ENCODE measurements around the gene COMMD4.
"Not testable (repeated sequence)": the region's sequence is repeated elsewhere in the genome, so short reads cannot be mapped to it uniquely, and the experiment has no call there.

COMMD4 gene

DNA sequence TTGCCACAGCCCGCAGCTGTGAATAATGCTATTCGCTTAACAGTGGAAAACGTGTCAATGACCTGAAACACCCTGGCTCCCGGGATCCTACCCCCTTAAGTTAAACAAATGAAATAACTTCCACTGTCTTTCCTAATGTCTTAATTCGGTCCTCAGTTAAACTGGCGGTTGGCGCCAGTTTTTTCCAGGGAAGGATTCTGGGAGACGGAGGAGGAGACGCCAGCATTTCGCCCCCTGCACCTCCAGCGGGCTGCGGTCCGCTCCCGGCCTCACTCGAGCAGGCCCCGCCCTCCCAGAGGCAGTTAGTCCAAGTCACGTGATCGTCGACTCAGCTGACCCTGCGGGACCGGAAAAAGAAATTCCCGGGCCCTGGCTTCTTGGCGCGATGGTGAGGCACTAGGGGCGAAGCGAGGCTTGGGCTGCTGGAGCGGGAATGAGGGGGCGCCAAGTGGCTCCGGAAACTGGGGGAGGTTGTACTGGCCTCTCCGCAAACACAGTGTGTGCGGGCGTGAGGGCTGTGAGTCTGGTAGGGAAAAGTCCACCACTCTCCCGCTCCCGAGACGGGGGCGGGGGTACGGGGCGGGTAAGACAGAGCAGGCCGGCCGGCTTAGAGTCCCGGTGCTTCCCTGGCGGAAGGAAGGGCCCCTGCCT is at the start of gene COMMD4:
Gene COMMD4, plus strand, starts transcription at position 359 of the 651 bp plus-strand sequence. Its CDS starts 27 bp downstream, at position 386.
- peak; percentile 58 for DNase-seq (ENCODE audit: low read depth)

DNA sequence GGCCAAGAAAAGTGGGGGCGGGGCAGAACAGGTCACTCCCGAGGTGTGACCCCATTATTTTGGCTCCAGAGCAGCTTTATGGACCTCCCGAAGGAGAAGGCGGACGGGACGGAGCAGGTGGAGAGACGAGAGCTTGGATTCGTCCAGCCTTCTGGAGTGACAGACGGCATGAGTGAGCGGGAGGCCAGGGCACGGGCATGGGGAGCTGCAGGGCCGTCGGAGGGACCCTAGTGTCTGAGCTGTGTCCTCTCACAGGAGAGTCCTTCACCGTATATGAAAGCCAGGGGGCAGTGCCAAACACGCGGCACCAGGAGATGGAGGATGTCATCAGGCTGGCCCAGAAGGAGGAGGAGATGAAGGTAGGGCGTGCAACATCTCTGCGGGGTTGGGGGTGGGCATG is 42.2 kb upstream of the COMMD4 start:
- not testable (repeated sequence) for DNase-seq (ENCODE audit: low read depth)

DNA sequence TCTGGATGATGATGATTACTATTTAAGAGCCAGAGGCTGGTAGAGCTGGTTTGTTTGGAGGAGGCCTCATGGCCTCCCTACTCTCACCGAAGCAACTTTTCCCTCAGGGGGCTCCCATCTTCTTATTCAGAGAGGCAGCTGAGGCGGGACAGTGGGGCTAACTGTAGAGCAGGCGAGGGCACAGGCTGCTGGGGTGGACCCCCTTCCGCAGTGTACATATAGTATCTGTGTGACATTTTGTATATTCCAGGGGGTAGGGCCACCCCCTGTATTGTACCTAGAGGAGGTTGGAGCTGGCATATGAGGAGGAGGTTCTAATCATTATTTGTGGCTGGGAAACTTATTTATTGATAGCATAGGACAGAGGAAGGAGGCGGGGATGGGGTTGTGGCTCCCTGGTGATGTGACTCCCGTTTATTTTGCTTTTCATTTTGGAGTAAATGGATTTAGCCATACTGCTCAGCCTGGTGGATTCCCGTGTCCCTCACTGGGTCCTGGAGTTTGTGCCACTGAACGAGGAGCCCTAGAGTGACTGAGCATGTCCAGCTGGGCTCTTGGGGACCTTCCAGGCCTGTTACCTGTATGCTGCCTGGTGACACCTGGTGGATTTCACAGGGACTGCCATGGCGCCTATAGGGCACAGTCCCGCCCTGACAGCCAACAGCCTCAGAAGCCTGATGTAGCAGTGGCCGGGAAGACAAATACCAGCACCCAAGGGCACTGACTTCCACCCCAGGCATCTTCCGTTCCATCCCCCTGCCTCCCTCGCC is 37.1 kb upstream of the COMMD4 start:
- DNase-seq (ENCODE audit: low read depth): not testable (repeated sequence)

DNA sequence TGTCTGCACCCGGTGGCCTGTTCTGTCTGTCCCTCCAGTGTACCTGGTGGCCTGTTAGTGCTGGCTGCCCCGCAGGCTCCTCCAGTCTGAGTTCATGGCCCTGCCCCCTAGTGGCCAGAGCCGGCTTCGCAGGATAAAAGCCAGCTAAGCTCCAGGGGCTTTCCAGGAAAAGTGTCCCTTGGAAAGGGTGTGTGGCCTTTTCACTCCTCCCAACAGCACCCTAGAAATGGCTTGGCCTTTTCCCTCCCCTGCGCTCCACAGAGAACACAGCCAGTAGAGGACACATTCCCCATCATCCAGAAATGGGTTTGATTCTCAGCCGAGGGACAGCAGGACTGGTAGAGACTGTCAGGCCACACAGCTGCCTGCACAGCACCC is 36.6 kb upstream of the COMMD4 start:
- peak; percentile 23 for DNase-seq (ENCODE audit: low read depth)

DNA sequence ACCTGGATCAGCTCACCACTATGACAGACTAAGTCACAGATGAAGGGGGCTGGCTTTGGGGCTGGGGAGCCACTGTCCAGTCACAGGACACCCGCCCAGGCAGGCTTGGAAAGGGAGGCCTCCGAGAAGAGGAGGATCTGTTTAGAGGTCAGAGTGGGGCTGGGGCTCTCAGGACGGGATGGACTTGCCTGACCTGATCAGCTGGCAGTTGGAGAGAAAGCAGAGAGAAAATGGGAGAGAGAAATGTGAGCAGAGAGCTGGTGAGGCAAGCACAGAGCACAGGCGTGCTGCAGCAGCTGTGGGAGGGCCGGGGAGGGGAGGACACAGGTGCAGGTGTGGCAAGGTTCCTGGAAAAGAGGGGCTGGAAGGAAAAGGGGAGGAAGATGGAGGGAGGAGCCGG is 35.8 kb upstream of the COMMD4 start:
- DNase-seq (ENCODE audit: low read depth): not testable (repeated sequence)

DNA sequence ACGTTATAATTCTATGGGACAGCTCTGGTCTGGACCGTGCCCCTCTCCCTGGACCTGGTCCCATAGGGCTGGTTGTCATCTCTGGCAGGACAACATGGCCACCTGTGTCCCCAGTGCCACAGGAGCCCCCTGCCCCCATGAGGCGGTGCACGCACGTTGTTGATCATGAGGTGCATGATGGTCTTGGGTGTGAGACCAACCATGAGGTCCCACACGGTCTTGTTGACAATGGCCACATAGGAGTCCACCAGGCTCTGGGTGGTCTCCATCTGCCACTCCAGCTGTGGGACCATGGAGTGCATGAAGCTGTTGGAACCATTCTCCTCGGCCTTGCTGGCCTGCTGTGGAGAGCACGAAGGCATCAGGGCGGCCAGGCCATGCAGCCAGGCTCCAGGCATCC is 33.5 kb upstream of the COMMD4 start:
- no peak for DNase-seq (ENCODE audit: low read depth)

DNA sequence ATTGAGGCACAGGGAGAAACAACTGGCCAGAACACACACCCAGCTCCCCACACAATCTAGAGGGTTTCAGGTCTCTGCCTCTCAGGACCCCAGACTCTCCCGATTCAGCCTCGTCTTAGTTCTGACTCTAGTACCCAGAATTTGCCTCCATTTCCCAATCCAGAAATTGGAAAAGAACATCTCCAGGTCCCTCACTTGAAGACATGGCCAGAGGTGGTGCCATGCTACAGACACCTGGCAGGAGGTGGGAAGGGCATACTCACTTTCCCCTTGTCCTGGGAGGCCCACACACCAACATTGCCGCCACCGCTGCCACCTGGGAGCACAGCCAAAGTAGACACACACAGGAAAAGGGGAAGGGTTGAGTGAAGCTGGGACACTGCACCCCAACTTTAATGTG is 33.1 kb upstream of the COMMD4 start:
- DNase-seq (ENCODE audit: low read depth): not testable (repeated sequence)

DNA sequence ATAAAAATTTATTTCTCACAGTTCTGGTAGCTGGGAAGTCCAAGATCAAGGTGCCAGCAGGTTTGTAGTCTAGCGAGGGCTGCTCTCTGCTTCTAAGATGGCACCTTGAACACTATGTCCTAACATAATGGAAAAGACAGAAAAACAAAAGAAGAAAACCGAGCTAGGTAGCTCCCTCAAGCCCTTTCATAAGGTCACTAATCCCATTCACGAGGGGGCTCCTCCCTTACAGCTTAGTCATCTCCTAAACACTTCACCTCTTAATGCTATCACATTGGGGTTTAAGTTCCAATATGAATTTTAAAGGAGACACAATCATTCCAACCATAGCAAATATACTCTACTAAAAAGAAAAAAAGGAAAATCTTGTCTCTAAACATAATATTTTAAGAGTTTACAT is 29.7 kb upstream of the COMMD4 start:
- DNase-seq (ENCODE audit: low read depth): no peak

DNA sequence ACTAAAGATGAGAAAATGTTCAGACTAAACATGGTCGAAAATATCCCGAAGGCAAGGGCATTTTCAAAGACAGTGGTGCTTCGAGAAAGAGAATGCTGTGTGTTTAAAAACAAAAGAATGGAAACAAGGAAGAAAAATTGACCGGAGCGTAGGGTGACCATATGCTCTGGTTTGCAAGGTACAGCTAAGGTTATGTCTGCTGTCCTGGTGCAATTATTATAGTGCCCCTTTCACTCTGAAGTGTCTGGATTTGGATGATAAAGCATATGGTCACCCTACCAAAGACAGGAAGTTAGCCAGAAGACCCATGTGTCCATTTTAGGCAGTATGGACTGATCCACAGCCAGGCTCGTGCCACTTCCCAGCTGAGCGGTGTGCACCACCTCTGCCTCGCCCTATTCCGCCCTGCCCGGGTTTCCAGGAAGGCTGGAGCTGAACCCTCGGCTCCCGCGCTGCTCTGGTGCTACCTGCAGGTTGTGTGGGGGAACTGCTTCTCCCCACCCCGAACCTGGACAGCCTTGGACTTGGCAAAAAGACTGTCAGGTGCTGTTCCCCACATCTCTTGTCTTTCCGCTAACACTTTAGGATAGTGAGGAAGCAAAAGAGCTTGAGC is 28.0 kb upstream of the COMMD4 start:
- no peak for DNase-seq (ENCODE audit: low read depth)

DNA sequence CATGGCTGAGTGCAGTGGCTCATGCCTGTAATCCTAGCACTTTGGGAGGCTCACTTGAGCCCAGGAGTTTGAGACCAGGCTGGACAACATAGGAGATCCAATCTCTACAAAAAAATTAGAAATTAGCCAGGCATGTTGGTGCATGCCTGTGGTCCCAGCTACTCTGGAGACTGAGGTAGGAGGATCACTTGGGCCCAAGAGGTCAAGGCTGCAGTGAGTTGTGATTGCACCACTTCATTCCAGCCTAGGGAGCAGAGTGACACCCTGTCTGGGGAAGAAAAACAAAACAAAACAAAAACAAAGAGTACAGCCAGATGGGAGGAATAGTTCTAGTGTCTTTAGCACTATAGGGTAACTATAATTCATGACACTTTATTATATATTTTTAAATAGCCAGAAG is 26.2 kb upstream of the COMMD4 start:
- DNase-seq (ENCODE audit: low read depth): no peak

DNA sequence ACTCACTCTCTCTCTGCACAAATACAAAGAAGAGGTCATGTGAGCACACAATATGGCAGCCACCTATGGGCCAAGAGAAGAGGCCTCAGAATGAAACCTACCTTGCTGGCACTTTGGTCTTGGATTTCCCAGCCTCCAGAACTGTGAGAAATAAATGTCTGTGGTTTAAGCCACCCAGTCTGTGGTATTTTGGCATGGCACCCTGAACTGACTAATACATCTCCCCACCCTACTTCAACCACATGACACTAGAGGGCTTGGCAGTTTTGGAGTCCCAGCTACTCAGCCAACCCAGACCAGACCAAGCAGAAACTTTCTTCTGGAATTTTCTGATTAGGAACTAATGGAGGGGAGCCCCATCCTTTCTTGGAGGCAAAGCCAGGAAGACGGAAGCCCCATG is 23.3 kb upstream of the COMMD4 start:
- not testable (repeated sequence) for DNase-seq (ENCODE audit: low read depth)

DNA sequence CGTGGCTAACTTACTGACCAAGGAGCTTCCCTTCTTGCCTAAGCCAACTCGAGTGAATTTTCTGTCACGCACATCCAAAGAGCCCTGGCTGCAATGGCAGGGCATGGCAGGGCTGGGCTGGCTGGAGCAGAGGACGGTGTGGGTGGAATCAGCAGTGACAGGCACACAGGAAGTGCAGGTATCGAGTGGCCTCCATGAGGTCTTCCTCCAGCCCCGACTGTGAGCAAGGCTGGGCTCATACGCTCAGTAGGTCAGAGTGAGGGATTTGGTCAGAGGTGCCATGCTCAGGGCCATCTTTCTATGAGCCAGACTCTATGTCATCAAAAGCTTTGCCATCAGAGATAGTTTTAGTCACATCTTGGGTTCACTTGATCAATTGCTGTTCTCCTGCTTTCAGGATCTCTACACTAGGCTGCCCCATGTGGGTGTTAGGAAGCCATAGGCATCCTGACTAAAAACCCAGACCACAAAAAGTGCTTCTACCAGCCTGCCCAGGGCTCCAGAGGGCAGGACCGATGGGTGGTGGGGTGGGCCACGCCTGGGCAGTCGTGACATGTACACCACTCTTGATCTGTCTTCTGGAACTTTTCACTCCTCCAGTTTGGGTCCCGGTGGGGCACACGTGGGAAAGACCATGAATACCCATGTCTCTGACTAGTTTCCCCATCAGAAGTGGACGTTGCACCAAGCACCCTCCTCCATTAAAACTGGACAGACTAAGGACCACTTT is 22.6 kb upstream of the COMMD4 start:
- no peak for DNase-seq (ENCODE audit: low read depth)

DNA sequence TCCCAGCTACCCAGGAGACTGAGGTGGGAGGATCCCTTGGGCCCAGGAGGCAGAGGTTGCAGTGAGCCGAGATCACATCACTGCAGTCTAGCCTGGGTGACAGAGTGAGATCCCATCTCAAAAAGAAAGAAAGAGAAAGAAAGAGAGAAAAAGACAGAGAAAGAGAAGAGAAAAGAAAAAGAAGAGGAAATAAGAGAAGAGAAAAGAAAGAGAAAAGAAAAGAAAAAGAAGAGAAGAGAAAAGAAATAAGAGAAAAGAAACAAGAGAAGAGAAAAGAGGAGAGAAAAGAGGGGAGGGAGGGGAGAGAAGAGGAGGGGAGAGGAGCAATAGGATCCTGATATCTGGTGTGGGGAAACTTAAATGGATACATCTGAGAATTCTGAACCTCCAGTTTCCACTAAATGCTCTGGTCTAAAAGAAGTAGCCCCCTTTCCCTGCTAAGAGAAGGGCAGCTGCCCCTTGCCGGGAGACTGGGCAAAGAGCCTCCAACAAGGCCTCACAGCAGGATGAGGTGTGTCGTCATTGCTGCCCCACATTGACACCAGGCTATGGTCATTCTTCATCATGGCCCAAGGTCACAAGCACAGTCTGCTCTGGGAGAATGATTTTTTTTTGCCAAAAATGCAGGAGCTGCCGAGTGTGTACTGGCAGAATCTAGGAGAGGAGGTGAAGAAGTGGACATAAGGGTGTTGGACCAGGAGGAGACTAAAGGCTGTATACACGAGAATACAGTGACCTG is 21.1 kb upstream of the COMMD4 start:
- no peak for DNase-seq (ENCODE audit: low read depth)

DNA sequence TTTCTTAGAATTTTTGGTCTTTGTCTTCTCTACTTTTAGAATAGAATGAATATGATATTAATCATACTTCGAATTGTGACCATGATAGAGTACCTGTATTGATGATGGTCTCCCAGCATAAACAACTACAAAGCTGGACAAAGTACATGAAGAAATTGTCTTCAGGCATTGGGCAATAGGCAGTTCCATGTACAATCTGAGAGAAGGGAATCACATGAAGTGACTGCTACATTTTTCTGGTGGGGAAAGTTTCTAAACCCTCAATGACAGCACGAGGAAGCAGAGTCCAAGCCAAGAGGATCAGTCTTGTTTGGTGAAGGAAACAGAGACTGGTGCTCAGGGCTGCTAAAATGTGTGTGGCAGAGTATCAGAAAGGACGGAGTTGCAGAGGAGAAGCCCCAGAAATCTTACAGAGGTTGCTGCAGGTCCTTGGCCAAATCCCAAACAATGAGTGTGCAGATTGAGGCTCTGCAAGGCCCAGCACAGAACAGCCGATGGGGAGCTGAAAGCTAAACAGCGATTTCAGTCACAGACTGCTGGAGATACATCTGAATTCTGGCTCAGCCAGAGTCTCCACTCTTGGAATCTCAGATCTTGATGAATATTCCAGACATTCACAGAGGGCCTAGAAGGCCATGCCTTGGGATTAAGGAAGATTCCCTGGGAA is 16.5 kb upstream of the COMMD4 start:
- DNase-seq (ENCODE audit: low read depth): not testable (repeated sequence)

DNA sequence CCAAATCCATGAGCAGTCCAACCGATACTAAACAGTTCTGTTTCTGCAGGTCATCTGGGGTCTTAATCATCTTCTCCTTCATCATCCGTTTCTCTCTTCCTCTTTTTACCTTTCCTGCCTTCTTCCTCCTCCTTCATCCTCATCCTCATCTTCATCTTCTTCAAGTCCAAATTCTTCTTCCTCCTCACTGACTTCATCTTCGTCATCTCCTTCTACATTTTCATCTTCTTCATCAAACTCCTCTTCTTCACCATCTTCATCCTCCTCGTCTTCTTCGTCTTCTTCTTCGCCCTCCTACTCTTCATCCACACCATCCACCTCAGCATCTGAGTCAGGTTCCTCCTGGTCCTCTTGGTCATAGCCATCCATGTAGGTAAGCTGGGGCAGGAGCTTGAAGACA is 14.2 kb upstream of the COMMD4 start:
- no peak for DNase-seq (ENCODE audit: low read depth)

DNA sequence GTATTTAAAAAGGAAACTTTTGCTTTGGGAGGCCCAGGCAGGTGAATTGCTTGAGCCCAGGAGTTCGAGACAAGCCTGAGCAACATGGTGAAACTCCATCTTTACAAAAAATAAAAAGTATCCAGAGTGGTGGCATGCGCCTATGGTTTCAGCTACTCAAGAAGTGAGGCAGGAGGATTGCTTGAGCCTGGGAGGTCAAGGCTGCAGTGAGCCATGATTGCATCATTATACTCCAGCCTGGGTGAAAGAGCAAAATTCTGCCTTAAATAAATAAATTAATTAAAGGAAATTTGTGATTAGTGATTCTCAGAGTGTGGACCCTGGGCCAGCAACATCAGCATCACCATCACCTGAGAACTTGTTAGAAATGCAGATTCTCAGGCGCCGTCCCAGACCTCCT is 9.9 kb upstream of the COMMD4 start:
- DNase-seq (ENCODE audit: low read depth): no peak

DNA sequence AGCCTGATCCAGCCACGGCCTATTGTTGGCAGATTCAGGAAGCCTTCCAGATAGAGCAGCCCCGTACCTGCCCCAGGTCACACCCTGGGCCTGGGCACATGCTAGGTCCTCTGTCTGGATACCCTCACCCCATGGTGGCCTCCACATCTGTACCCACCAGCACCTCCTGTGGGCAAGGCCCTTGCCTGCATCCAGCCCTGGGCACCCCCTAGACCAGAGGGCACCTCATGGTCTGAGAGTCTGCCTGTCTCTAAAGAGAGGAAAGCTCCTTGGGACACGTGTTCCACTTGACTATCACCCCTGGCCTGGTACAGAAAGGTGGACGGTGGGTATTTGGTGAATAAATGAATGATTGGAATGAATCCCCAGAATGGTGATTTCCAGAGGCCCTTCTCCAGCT is 8.9 kb upstream of the COMMD4 start:
- DNase-seq (ENCODE audit: low read depth): no peak

DNA sequence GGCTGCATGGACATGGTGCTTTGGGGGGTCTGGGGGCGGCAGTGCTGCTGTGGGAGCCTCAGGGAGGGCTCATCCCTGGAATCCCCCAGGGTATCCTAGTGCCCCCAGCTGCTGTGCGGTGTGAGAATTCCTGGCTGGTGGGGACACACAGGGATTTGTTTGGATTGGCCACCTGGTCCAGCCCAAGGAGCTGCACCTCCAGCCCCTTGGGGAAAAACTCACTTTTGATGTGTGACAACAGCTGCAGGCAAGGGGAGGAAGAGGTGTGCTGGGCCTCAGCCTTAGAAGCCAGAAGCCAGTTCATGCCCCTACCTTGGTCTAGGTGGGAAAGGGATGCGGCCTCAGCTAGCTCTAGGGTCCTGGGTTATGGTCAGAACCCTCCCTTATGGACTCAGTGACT is 8.4 kb upstream of the COMMD4 start:
- DNase-seq (ENCODE audit: low read depth): no peak

DNA sequence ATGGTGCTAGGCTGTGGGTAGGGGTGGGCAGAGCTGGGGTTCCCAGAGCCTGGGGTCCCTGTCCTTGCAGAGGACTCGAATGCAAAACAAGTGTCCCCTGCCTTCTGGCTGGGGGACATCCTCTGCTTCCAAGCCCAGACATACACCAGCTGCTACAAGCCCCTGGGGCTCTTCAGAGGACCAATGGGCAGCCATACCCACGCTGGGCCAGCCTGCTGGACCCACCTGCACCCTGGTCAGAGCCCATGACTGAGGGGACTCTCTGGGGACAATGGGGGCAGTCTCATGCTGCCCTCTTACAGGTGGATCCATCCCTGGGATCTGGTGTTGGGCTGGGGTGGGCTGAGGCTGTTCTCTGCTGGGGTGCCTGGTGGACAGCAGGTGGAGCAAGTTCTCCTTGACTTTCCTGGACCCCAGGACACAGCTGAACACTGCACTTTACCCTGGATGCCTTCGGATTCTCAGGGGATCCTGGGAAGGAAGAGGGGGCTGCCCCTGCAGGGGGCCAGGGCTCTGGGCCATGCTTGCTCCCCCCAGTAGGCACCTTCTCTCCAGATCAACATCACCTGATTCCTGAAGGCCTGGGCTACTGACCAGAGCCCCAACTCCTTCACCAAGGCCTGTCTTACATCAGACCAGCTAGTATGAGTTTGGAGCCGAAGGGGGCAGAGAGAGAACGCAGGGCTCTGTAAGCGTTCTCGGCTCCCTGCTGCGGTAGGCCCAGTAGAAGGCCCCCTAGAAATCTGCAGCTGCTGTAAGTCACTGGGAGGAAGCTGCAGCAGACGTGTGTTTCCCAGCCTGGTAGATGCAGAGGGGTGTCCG is 7.2 kb upstream of the COMMD4 start:
- DNase-seq (ENCODE audit: low read depth): no peak

DNA sequence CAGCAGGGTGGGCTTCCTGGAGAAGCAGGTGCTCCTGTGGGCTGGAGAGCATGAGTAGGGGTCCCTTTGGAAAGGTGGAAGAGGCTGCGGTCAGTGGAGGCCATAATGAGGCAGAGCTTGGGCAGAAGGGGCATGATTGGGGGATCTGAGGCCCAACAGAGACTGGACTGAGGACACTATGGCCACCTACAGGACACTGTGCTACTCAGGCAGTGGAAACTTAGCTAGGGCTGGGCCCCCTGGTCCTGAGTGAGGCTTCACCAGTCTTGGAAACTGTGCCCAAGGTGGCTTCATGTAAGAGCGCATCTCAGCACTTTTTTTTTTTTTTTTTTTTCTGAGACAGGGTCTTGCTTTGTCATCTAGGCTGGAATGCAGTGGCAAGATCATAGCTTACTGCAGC is 6.3 kb upstream of the COMMD4 start:
- DNase-seq (ENCODE audit: low read depth): no peak

DNA sequence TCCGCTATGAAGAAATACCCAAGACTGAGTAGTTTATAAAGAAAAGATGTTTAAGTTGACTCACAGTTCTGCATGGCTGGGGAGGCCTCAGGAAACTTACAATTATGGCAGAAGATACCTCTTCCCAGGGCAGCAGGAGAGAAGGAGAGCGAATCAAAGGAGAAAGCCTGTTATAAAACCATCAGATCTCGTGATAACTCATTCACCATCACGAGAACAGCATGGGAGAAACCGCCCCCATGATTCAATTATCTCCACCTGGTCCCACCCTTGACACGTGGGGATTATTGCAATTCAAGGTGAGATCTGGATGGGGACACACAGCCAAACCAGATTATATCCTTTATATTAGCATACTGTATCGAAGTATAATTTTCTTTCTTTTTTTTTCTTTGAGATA is 3.8 kb upstream of the COMMD4 start:
- not testable (repeated sequence) for DNase-seq (ENCODE audit: low read depth)

Data from T-helper 22 cell (primary cell).